SH-SY5Y (cell line): Measurements from ENCODE around the gene ITPK1.

Experiments used
- GATA2 ChIP-seq: IDR thresholded peaks from 2 replicates; pipeline ENCODE4 v1.6.1; 2011; ENCODE audit warnings: mild to moderate bottlenecking, low read depth, low read length
- GATA3 ChIP-seq: IDR thresholded peaks from 2 replicates; pipeline ENCODE4 v1.6.1; 2011; ENCODE audit warnings: low read depth, mild to moderate bottlenecking, low read length, moderate library complexity

GRCh38 chr14:92995620-92996019 is 120.1 kb downstream of the ITPK1 start:
- TF ChIP-seq GATA2 (no peak), GATA3 (no peak)
